Skeletal muscle satellite cell (primary cell): ENCODE data around the gene KCNJ2.

Experiments used
- H3K27me3 ChIP-seq: 2 replicates; pipeline ENCODE4 v1.7.0; 2013; ENCODE audit warnings: low read length; ENCODE audit not compliant: control insufficient read depth, insufficient read depth
- H3K36me3 ChIP-seq: 2 replicates; pipeline ENCODE4 v1.7.0; 2013; ENCODE audit warnings: mild to moderate bottlenecking, control low read depth, low read length; ENCODE audit not compliant: insufficient read depth
- H3K4me1 ChIP-seq: 2 replicates; pipeline ENCODE4 v1.7.0; 2013; ENCODE audit warnings: low read length; ENCODE audit not compliant: control insufficient read depth, insufficient read depth
- H3K4me2 ChIP-seq: 2 replicates; pipeline ENCODE4 v1.7.0; 2013; ENCODE audit warnings: mild to moderate bottlenecking, low read length
- H3K4me3 ChIP-seq: 2 replicates; pipeline ENCODE4 v1.7.0; 2013; ENCODE audit warnings: low read length
- H3K9ac ChIP-seq: 2 replicates; pipeline ENCODE4 v1.7.0; 2013; ENCODE audit warnings: mild to moderate bottlenecking, low read depth, low read length, moderate library complexity
- H3K9me3 ChIP-seq: replicated peaks from 2 replicates; pipeline ENCODE4 v1.7.0; 2013; ENCODE audit warnings: mild to moderate bottlenecking, control low read depth, low read length

Gene KCNJ2

GRCh38 chr17:70134777-70135176 lies 34.6 kb upstream of the KCNJ2 start:
- H3K9me3 ChIP-seq, result no peaks in the 10 kb centered on the region
- H3K4me3 ChIP-seq, result no peak overlapping the region
- H3K4me1 ChIP-seq, result peaks cover 21% of the 10 kb centered on the region
- no peak overlapping the region for H3K9ac ChIP-seq
- no peaks in the 10 kb centered on the region for H3K27me3 ChIP-seq
- no peaks in the 10 kb centered on the region for H3K36me3 ChIP-seq
- H3K4me2 ChIP-seq, result no peak overlapping the region

GRCh38 chr17:70136131-70136530 lies 33.2 kb upstream of the KCNJ2 start:
- H3K4me3 ChIP-seq, result no peak overlapping the region
- no peaks in the 10 kb centered on the region for H3K9me3 ChIP-seq
- H3K4me1 ChIP-seq, result peaks cover 21% of the 10 kb centered on the region

GRCh38 chr17:70137451-70138230 lies 31.7 kb upstream of the KCNJ2 start:
- Histone ChIP-seq H3K9me3 (no peaks in the 10 kb centered on the region), H3K4me3 (peak overlapping the region; percentile 67), H3K4me2 (peak overlapping the region; percentile 84), H3K4me1 (peaks cover 21% of the 10 kb centered on the region), H3K9ac (peak overlapping the region; percentile 83), H3K36me3 (no peaks in the 10 kb centered on the region), H3K27me3 (no peaks in the 10 kb centered on the region)

More at GRCh38 chr17:70136131-70136530, 33.2 kb upstream of the KCNJ2 start:
- Histone ChIP-seq H3K27me3 (no peaks in the 10 kb centered on the region), H3K36me3 (no peaks in the 10 kb centered on the region), H3K4me2 (no peak overlapping the region), H3K9ac (no peak overlapping the region)

- H3K9ac ChIP-seq, result peak overlapping the region; percentile 83
- peak overlapping the region; percentile 84 for H3K4me2 ChIP-seq
- no peaks in the 10 kb centered on the region for H3K9me3 ChIP-seq
- H3K4me1 ChIP-seq, result peaks cover 21% of the 10 kb centered on the region
- no peak overlapping the region for H3K4me3 ChIP-seq
- H3K36me3 ChIP-seq, result no peaks in the 10 kb centered on the region
- H3K27me3 ChIP-seq, result no peaks in the 10 kb centered on the region
Measured at GRCh38 chr17:70138291-70138865, 31.0 kb upstream of the KCNJ2 start.

- H3K36me3 ChIP-seq, result no peaks in the 10 kb centered on the region
- no peaks in the 10 kb centered on the region for H3K27me3 ChIP-seq
- H3K4me2 ChIP-seq, result no peak overlapping the region
- no peak overlapping the region for H3K9ac ChIP-seq
- H3K4me1 ChIP-seq, result peaks cover 21% of the 10 kb centered on the region
- no peaks in the 10 kb centered on the region for H3K9me3 ChIP-seq
- H3K4me3 ChIP-seq, result no peak overlapping the region
Measured at GRCh38 chr17:70139449-70139993, 29.8 kb upstream of the KCNJ2 start.

GRCh38 chr17:70144260-70144846 lies 25.0 kb upstream of the KCNJ2 start:
- Histone ChIP-seq H3K36me3 (no peaks in the 10 kb centered on the region), H3K4me2 (no peak overlapping the region), H3K27me3 (no peaks in the 10 kb centered on the region), H3K4me3 (no peak overlapping the region), H3K9me3 (no peaks in the 10 kb centered on the region), H3K4me1 (peaks cover 4% of the 10 kb centered on the region), H3K9ac (no peak overlapping the region)

GRCh38 chr17:70153210-70153609 lies 16.1 kb upstream of the KCNJ2 start:
- no peak overlapping the region for H3K9ac ChIP-seq
- H3K4me2 ChIP-seq, result no peak overlapping the region
- H3K9me3 ChIP-seq, result no peaks in the 10 kb centered on the region
- peaks cover 4% of the 10 kb centered on the region for H3K4me1 ChIP-seq
- no peaks in the 10 kb centered on the region for H3K36me3 ChIP-seq
- no peaks in the 10 kb centered on the region for H3K27me3 ChIP-seq
- H3K4me3 ChIP-seq, result no peak overlapping the region

- H3K36me3 ChIP-seq, result no peaks in the 10 kb centered on the region
- no peaks in the 10 kb centered on the region for H3K27me3 ChIP-seq
- H3K4me1 ChIP-seq, result no peaks in the 10 kb centered on the region
- no peak overlapping the region for H3K4me2 ChIP-seq
- H3K9me3 ChIP-seq, result no peaks in the 10 kb centered on the region
- H3K9ac ChIP-seq, result no peak overlapping the region
- H3K4me3 ChIP-seq, result no peak overlapping the region
Measured at GRCh38 chr17:70157151-70157550, 12.2 kb upstream of the KCNJ2 start.

GRCh38 chr17:70158180-70158579 lies 11.2 kb upstream of the KCNJ2 start:
- no peak overlapping the region for H3K9ac ChIP-seq
- H3K4me3 ChIP-seq, result no peak overlapping the region
- no peaks in the 10 kb centered on the region for H3K4me1 ChIP-seq
- no peak overlapping the region for H3K4me2 ChIP-seq
- no peaks in the 10 kb centered on the region for H3K9me3 ChIP-seq
- no peaks in the 10 kb centered on the region for H3K36me3 ChIP-seq
- H3K27me3 ChIP-seq, result no peaks in the 10 kb centered on the region

GRCh38 chr17:70158591-70158990 lies 10.7 kb upstream of the KCNJ2 start:
- Histone ChIP-seq H3K27me3 (no peaks in the 10 kb centered on the region), H3K9ac (no peak overlapping the region), H3K4me2 (no peak overlapping the region), H3K9me3 (no peaks in the 10 kb centered on the region), H3K4me3 (no peak overlapping the region), H3K36me3 (no peaks in the 10 kb centered on the region), H3K4me1 (no peaks in the 10 kb centered on the region)

- Histone ChIP-seq H3K27me3 (no peaks in the 10 kb centered on the region), H3K4me2 (no peak overlapping the region), H3K36me3 (no peaks in the 10 kb centered on the region), H3K4me1 (no peaks in the 10 kb centered on the region), H3K9me3 (no peaks in the 10 kb centered on the region), H3K9ac (no peak overlapping the region), H3K4me3 (no peak overlapping the region)
Measured at GRCh38 chr17:70159980-70160379, 9.4 kb upstream of the KCNJ2 start.
